Keratinocyte (primary cell): ENCODE data around the gene ENPP6. TPM values are rescaled to one million over a fixed set of nuclear protein-coding genes. Genes with fewer than 3 reads are reported as not detected.

Source experiments
- DNase-seq: peaks from one replicate; pipeline ENCODE4 v3.0.0-alpha.2; 2011; ENCODE audit warnings: low read depth, missing footprints, low spot score
- FAIRE-seq: peaks from 2 replicates; lab custom pipeline; 2011; peaks lifted over from hg19 to GRCh38; lab: Jason Lieb, UNC
- H2AFZ ChIP-seq: 2 replicates; pipeline ENCODE4 v1.6.0; 2012; ENCODE audit warnings: low read length, control low read depth, inconsistent platforms; ENCODE audit not compliant: control insufficient read depth
- H3K27ac ChIP-seq: 2 replicates; pipeline ENCODE4 v1.5.1; 2011; ENCODE audit warnings: low read length; ENCODE audit not compliant: control insufficient read depth, insufficient read depth
- H3K27me3 ChIP-seq: 3 replicates; pipeline ENCODE4 v1.6.0; 2011; ENCODE audit warnings: low read length; ENCODE audit not compliant: control insufficient read depth, insufficient read depth; ENCODE audit errors: extremely low read depth
- H3K36me3 ChIP-seq, 2 experiments: 2 replicates in 1 of 2; 3 replicates in 1 of 2; pipeline ENCODE4 v1.5.1; 2011; ENCODE audit warnings: low read length in 2 of 2, mild to moderate bottlenecking in 1 of 2; ENCODE audit not compliant: control insufficient read depth in 2 of 2, insufficient read depth in 2 of 2; ENCODE audit errors: extremely low read depth in 1 of 2
- H3K4me1 ChIP-seq: 3 replicates; pipeline ENCODE4 v1.5.1; 2011; ENCODE audit warnings: low read length; ENCODE audit not compliant: control insufficient read depth, insufficient read depth; ENCODE audit errors: extremely low read depth
- H3K4me2 ChIP-seq: 3 replicates; pipeline ENCODE4 v1.6.0; 2011; ENCODE audit warnings: low read depth, low read length; ENCODE audit not compliant: control insufficient read depth, insufficient read depth; ENCODE audit errors: extremely low read depth
- H3K4me3 ChIP-seq, 3 experiments: fragments of 200-600 bp in 1 of 3; sonication (generic) in 1 of 3; 2 replicates in 2 of 3; 3 replicates in 1 of 3; pipeline ENCODE4 v1.5.1; 2011 to 2016; ENCODE audit warnings: low read length in 3 of 3, mild to moderate bottlenecking in 3 of 3, control low read depth in 2 of 3, inconsistent platforms in 1 of 3, low read depth in 1 of 3, mixed read lengths in 1 of 3, mixed run types in 1 of 3, moderate library complexity in 1 of 3; ENCODE audit not compliant: control insufficient read depth in 2 of 3, insufficient read depth in 2 of 3; ENCODE audit errors: extremely low read depth in 1 of 3
- H3K79me2 ChIP-seq: 2 replicates; pipeline ENCODE4 v1.6.0; 2012; ENCODE audit warnings: low read length; ENCODE audit not compliant: control insufficient read depth, insufficient read depth
- H3K9ac ChIP-seq: 3 replicates; pipeline ENCODE4 v1.6.0; 2011; ENCODE audit warnings: low read length; ENCODE audit not compliant: control insufficient read depth, insufficient read depth; ENCODE audit errors: extremely low read depth
- H3K9me1 ChIP-seq: 3 replicates; pipeline ENCODE4 v1.6.0; 2011; ENCODE audit warnings: low read length; ENCODE audit not compliant: control insufficient read depth, insufficient read depth; ENCODE audit errors: extremely low read depth
- H3K9me3 ChIP-seq: 2 replicates; pipeline ENCODE4 v1.5.1; 2012; ENCODE audit warnings: low read depth, low read length; ENCODE audit not compliant: control insufficient read depth
- H4K20me1 ChIP-seq: 3 replicates; pipeline ENCODE4 v1.6.0; 2011; ENCODE audit warnings: low read length; ENCODE audit not compliant: control insufficient read depth, insufficient read depth; ENCODE audit errors: extremely low read depth
- CTCF ChIP-seq, 3 experiments: IDR thresholded peaks in 1 of 3; conservative IDR thresholded peaks in 1 of 3; optimal IDR thresholded peaks in 1 of 3; 2 replicates in 2 of 3; 3 replicates in 1 of 3; pipeline versions ENCODE3 to v1.5.1; 2011; ENCODE audit warnings: low read length in 3 of 3, mild to moderate bottlenecking in 3 of 3, moderate library complexity in 2 of 3, control low read depth in 1 of 3, inconsistent platforms in 1 of 3; ENCODE audit not compliant: insufficient read depth in 2 of 3; ENCODE audit errors: extremely low read depth in 1 of 3
- EZH2 ChIP-seq: IDR thresholded peaks from one replicate; pipeline ENCODE4 v1.6.1; 2012; ENCODE audit warnings: inconsistent platforms, mild to moderate bottlenecking, low read length, moderate library complexity
- dilution Hi-C: fragments of 300-500 bp; cut with MboI; formaldehyde crosslinking; loops from one replicate; pipeline ENCODE4 v1.7.0; 2020; ENCODE audit warnings: low sequenced_read_pairs; ENCODE audit not compliant: extremely low pct_ligation_motif_present
- polyA plus RNA-seq, 5 experiments: library from polyadenylated mRNA; depleted of rRNA in 3 of 5; stranded (reverse) in 3 of 5; stranded (forward) in 1 of 5; unstranded in 1 of 5; fragments of >200 nt; gene quantifications; 1 replicate in 1 of 5; 2 replicates in 3 of 5; 3 replicates in 1 of 5; pipeline versions ENCODE4 v1.2.1 to v1.2.3, GENCODE V29; 2011 to 2012; ENCODE audit warnings: missing spikeins in 2 of 5, low read depth in 1 of 5, low replicate concordance in 1 of 5

ENPP6 gene
- polyA plus RNA-seq, 1 donor (not counting 4 experiments of a cell fraction or from before 2014, with no cell fraction given), result not detected

GRCh38 chr4:184108006-184108501, 109.6 kb downstream of the ENPP6 start:
- Histone ChIP-seq H3K27me3 (peaks cover under 1% of the 10 kb centered on the region), H3K79me2 (no peaks in the 10 kb centered on the region), H3K36me3 (no peaks in the 10 kb centered on the region), H3K9ac (no peak overlapping the region), H3K4me1 (no peaks in the 10 kb centered on the region), H2AFZ (no peak overlapping the region), H3K27ac (no peak overlapping the region), H3K4me3 (no peak overlapping the region), H3K9me3 (no peaks in the 10 kb centered on the region), H4K20me1 (no peaks in the 10 kb centered on the region), H3K9me1 (no peaks in the 10 kb centered on the region), H3K4me2 (no peak overlapping the region)
- dilution Hi-C loops, result no loop called here
- TF ChIP-seq EZH2, result no peak
- TF ChIP-seq CTCF (optimal IDR thresholded peaks at IDR 0.05 in 1 of 3, IDR thresholded peaks at IDR 0.05 in 1 of 3, conservative IDR thresholded peaks at IDR 0.05 in 1 of 3; ENCODE audit: extremely low read depth in 1 of 3, insufficient read depth in 2 of 3, low read length in 3 of 3), result no peak
- no peak for DNase-seq
- no peak for FAIRE-seq

DNA sequence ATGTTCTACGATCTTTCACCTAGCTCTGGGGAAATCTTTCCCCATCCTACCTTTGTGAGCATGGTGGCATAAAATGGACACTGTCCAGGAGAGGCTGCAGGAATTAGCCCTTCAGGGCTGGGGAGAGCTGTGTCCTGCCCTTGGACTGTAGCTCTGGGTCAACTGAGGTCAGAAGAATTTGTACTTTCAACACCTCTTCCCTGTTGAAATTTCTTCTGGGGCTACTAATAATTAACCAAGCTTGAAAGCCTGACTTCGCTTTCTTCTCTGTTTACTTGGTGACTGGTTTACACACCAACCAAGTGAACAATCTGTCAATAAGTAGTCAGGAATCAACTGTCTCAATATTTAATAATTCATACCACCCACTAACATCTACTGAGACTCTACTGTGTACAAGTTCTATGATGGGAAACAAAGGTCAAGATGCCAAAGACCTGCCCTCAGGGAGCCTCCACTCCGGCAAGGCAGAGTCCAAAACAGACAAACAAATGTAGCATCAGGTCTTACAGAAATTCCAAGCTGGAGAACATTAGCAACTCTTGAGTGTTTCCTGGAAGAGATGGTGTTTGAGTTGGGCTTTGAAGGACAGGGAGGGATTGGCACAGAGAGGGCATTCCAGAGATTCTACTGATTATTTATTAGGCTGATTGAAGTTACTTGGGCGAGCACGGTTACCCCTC, 113.1 kb downstream of the ENPP6 start:
- Histone ChIP-seq H3K79me2 (no peaks in the 10 kb centered on the region), H2AFZ (no peak overlapping the region), H3K4me3 (no peak overlapping the region), H4K20me1 (no peaks in the 10 kb centered on the region), H3K36me3 (no peaks in the 10 kb centered on the region), H3K9me1 (no peaks in the 10 kb centered on the region), H3K27me3 (peaks cover 4% of the 10 kb centered on the region), H3K9ac (no peak overlapping the region), H3K9me3 (no peaks in the 10 kb centered on the region), H3K4me1 (no peaks in the 10 kb centered on the region), H3K27ac (no peak overlapping the region), H3K4me2 (no peak overlapping the region)
- TF ChIP-seq EZH2 (no peak), CTCF (optimal IDR thresholded peaks at IDR 0.05 in 1 of 3, IDR thresholded peaks at IDR 0.05 in 1 of 3, conservative IDR thresholded peaks at IDR 0.05 in 1 of 3; ENCODE audit: extremely low read depth in 1 of 3, insufficient read depth in 2 of 3, low read length in 3 of 3) (no peak)
- DNase-seq (no peak), FAIRE-seq (no peak)
- dilution Hi-C loops, result no loop called here
